HG03439 (cell line): ENCODE data around the gene HLA-DPB1.
A peak's percentile ranks its signal among the peaks of the same experiment; 100 is the strongest.

Experiments used
- ATAC-seq: cut with Tn5 transposase; IDR thresholded peaks from one replicate; pipeline ENCODE4 v1.9.1; 2021; ENCODE audit warnings: mild to moderate bottlenecking, moderate library complexity; ENCODE audit not compliant: unreplicated experiment

HLA-DPB1 gene

GRCh38 chr6:33070909-33071308 lies 4.9 kb upstream of the HLA-DPB1 start:
- no peak for ATAC-seq

- no peak for ATAC-seq
Measured at GRCh38 chr6:33071569-33071968, 4.2 kb upstream of the HLA-DPB1 start.

GRCh38 chr6:33072508-33073100 lies 3.2 kb upstream of the HLA-DPB1 start:
- no peak for ATAC-seq

- ATAC-seq = peak; percentile 69
Measured at GRCh38 chr6:33073431-33073871, 2.3 kb upstream of the HLA-DPB1 start, which contains the start of gene HLA-DPA1. Gene HLA-DPA1 (minus strand): TSS chr6:33073649.

- ATAC-seq = no peak
Measured at GRCh38 chr6:33075208-33075567, 602 bp upstream of the HLA-DPB1 start.

GRCh38 chr6:33076406-33076934 lies 680 bp downstream of the HLA-DPB1 start:
- no peak for ATAC-seq

GRCh38 chr6:33077908-33078307 lies 2.1 kb downstream of the HLA-DPB1 start:
- no peak for ATAC-seq

- ATAC-seq = no peak
Measured at GRCh38 chr6:33078442-33078841, 2.7 kb downstream of the HLA-DPB1 start.

- no peak for ATAC-seq
Measured at GRCh38 chr6:33078919-33079521, 3.2 kb downstream of the HLA-DPB1 start.

GRCh38 chr6:33079580-33079979 lies 3.8 kb downstream of the HLA-DPB1 start:
- no peak for ATAC-seq

- no peak for ATAC-seq
Measured at GRCh38 chr6:33080127-33081089, 4.6 kb downstream of the HLA-DPB1 start.

- ATAC-seq = no peak
Measured at GRCh38 chr6:33081098-33081824, 5.5 kb downstream of the HLA-DPB1 start.

- ATAC-seq = no peak
Measured at GRCh38 chr6:33082702-33083101, 6.9 kb downstream of the HLA-DPB1 start.

GRCh38 chr6:33085627-33086026 lies 9.8 kb downstream of the HLA-DPB1 start:
- ATAC-seq = no peak

GRCh38 chr6:33088258-33088930 lies 12.6 kb downstream of the HLA-DPB1 start:
- no peak for ATAC-seq

- no peak for ATAC-seq
Measured at GRCh38 chr6:33088931-33089620, 13.3 kb downstream of the HLA-DPB1 start.

GRCh38 chr6:33091957-33092356 lies 16.2 kb downstream of the HLA-DPB1 start:
- no peak for ATAC-seq

GRCh38 chr6:33092385-33092784 lies 16.6 kb downstream of the HLA-DPB1 start:
- no peak for ATAC-seq

GRCh38 chr6:33093855-33094254 lies 18.1 kb downstream of the HLA-DPB1 start:
- ATAC-seq = no peak

GRCh38 chr6:33095681-33096080 lies 19.9 kb downstream of the HLA-DPB1 start:
- no peak for ATAC-seq
